Eye (tissue), 1 donor: ENCODE measurements around the gene TAS2R50.

ENCODE experiments used
- DNase-seq: peaks from one replicate; pipeline ENCODE4 v3.0.0-alpha.2; 2015

TAS2R50 gene

DNA sequence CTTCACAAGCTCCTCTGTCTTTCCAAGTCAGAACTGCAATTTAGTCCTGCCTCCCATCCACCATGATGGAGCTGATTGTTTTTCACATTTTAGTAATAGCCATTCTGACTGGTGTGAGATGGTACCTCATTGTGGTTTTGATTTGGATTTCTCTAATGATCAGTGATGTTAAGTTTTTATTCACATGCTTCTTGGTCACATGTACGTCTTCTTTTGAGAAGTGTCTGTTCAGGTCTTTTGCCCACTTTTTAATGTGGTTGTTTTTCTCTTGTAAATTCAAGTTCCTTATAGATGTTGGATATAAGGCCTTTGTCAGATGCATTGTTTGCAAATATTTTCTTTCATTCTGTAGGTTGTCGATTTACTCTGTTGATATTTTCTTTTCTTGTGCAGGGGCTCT lies 43.5 kb downstream of the TAS2R50 start:
- no peak for DNase-seq

- no peak for DNase-seq
These were observed 44.6 kb downstream of the TAS2R50 start for GRCh38 chr12:10941916-10942607.

DNA sequence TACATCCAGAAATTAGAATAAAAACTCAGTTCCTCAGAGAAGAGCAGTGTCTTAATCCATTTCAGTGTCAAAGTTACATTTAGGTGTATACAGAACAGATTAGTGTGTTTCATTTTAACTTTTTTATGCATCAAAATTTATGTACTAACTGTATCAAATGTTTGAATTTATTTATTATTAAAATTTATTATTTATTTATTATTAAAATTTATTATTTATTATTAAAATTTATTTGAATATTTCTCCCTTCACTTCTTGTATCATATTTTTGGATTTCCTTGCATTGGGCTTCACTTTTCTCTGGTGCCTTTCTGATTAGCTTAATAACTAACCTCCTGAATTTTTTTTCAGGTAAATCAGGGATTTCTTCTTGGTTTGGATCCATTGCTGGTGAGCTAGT lies 45.3 kb downstream of the TAS2R50 start:
- no peak for DNase-seq

DNA sequence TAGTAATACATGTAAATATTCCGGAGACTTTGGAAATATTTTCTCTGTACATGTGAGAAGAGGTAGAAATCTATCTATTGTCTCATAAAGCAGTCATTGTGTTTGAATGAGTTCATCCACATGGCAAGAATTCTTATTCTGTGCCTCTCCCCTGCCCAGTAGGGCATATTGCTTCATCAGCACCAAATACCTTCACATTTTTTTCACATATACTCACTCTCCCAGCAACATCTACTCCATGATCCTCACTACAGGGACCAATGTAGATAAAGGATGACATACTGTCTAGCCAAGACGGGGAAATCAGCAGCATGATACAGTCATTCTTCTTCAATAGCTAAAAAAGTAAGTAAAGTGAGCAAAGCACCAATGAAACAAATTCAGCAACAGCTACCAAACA lies 46.3 kb downstream of the TAS2R50 start:
- no peak for DNase-seq

DNA sequence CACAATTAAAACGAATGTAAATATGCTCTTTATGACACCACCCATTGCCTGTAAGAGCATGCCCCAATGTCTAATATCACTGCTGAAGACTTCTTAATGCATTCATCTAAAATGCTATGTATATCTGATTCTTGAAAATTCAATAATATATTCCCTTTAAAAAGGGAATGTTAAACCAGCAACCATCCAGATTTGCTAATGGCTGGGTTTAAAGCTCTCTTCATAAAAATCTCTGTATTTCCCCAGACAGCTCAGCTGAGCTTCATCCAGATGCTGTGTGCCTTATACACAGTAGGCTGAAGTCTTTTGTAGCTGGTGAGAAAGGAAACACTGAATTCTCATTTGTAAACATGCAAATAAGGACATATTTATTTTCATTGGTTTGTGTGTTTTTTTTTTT lies 47.5 kb downstream of the TAS2R50 start, which contains the start of gene TAS2R14:
Gene TAS2R14, minus strand, starts transcription at position 101 of the 400 bp plus-strand sequence. Its CDS starts 56 bp downstream, at position 45.
- no peak for DNase-seq

DNA sequence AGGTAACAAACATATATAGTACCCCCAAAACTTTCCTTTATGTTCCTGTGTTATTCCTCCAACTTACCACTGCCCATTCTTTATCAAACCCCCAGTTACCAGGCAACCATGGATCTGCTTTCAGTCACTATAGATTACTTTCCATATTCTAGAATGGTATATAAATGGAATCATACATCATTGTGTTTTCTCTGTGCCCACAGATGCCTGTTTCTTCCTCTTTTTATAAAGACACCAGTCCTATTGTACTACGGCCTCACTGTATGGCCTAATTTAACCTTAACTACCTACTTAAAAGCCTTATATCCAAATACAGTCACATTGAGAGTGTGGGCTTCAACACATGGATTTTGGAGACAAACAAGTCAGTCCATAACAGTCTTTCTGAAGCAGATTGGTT lies 50.2 kb downstream of the TAS2R50 start:
- DNase-seq, result no peak
